NCI-H446 treated with DMSO at 0.1 percent for 48 hours (cell line): Measurements from ENCODE around the gene CELF5.
"Not testable (repeated sequence)": the region's sequence is repeated elsewhere in the genome, so short reads cannot be mapped to it uniquely, and the experiment has no call there.

ENCODE experiments used
- DNase-seq: peaks from one replicate; lab custom pipeline; 2025; lab: John Stamatoyannopoulos, UW

The CELF5 gene

DNA sequence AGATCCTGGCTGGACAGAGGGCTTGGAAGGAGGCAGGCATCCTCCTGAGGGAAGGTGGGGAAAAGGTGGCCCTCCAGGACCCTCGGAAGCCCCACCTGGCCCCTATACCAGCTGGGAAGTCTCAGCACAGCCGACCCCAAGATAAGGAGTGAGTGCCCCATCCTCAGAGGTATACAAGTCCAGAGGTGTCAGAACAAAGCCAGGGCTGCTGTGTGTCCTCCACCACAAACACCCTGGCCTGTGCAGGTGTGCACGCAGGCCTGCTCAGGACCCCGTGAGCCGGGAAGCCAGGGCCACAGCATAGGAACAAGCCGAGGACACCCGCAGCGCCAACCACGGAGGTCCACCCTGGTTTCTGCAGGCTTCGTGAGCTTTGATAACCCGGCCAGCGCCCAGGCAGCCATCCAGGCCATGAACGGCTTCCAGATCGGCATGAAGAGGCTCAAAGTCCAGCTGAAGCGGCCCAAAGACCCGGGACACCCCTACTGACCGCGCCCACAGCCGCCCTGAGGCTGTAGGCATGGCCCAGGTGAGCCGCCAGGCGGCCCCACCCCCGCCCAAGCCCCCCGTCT lies 68.6 kb downstream of the CELF5 start:
- no peak for DNase-seq

DNA sequence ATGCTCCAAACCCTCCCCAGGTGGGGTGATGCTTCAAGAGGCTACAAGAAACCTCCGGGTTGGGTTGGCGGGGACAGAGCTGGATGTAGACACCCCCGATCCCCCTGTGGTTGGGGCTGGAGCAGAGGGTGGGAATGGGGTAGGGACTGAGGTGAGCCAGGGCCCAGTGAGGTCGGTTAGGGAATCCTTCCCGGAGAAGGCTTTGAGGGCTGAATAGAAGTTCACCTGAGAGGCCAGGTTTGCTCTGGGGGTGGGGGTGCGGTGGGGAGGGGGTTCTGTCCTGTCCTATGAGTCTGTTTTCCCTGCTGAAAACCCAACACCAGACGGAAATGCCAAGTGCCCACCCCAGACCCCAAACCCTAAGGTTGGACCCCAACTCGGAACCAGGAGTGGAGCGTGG lies 69.1 kb downstream of the CELF5 start:
- DNase-seq = no peak

DNA sequence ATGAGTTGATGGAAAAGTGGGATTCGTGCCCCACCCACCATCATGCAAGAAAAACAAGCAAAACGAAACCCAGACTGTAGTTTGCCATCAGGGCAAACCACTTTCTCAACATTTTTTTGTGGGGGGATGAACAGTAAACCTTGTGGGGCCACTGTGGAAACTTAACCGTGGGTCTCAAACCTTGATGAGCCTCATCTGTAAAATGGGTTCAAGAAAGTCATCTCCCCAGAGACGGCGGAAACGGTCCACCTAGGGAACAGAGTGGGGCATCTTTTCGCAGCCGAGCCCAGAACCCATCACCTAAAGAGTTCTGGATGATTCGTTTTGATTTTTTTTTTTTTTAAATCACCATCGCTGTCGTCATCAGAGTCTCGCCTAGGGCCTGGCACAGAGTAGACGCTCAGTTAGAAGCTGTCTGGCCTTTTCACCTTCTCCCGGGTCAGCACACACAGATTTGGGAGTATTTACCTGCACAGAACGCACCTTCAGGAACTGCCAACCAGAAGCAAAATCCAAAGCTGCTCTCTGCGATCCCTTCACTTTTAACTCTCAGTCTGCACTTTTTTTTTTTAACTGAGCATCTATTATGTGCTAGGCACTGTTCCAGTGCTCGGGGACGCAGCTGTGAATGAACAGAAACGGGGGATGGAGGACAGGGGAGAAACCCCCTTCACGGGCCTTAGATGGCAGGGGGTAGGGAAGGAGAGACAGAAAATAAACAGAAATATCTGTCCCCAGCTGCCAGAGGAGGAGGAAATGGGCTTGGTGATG lies 69.8 kb downstream of the CELF5 start:
- DNase-seq = no peak

DNA sequence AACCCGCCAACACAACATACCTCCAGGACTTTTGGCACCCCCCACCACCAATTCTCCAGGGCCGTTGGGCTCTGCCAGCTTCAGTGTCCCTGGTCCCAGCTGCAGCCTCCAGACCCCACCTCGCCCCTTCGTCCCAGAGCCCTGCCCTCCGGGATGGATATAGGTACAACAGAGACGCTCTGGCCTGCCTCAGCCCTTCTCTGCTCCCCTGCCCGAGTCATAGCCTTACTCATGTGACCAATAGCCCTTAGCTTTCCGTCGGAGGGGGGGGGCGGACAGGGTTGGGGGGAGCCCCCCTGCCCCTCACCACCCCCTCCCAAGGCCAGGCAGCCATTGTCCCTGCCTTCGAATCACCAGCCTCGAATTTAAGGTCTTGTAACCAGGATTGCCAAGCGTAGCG lies 71.1 kb downstream of the CELF5 start:
- DNase-seq = no peak

DNA sequence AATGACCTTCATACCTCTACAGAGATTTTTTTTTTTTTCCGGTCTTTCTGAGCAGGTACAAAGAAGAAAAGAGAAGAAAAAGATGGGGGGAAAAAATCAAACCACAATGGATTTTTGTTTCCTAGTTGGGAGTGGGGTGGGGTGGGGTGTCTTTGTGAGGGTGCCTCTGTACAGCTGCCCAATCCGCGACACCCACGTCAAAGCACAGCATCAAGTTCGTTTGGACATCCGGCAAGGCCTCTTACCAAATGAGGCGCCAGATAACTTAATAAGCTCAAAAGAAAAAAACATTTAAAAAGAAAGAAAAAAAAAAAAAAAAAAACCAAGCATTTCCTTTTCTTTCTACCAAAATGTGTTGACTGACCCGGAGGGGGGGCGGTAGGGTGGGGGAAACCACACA lies 71.6 kb downstream of the CELF5 start:
- DNase-seq = no peak

DNA sequence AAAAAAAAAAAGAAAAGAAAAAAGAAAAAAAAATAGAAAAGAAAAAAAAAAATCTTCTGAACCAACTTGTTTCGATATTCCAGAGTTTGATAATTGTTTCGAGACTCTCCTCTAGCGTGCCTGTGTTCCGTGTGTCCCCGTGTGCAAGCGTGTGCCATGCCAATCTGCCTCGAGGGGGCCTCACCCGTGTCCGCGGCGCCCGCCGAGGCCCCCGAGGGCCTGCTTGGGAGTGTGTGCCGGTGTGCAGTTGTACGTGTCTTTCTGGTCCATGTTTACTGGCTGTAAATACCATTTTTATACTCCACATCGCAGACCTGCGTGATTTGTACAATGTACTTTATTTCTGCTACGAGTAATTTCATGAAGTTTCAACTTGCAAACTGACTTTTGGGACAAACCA lies 72.0 kb downstream of the CELF5 start:
- no peak for DNase-seq

DNA sequence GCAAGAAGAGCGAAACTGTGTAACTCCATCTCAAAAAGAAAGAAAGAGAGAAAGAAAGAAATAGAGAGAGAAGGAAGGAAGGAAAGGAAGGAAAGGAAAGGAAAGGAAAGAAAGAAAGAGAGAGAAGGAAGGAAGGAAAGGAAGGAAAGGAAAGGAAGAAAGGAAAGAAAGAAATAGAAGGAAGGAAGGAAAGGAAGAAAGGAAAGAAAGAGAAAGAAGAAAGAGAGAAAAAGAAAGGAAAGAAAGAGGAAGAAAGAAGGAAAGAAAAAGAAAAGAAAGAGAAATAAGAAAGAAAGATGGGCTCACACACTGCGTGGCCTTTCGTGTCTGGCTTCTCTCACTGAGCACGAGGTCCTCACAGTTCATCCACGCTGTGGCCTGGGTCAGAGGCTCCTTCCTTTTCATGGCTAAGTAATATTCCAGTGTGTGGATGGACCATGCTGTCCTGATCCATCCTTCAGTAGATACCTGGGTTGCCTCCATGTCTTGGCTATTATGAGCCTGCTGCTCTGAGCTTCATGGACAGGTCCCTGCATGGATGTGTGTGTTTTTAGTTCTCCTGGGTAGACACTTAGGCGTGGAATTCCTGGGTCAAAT lies 74.5 kb downstream of the CELF5 start:
- DNase-seq = no peak

DNA sequence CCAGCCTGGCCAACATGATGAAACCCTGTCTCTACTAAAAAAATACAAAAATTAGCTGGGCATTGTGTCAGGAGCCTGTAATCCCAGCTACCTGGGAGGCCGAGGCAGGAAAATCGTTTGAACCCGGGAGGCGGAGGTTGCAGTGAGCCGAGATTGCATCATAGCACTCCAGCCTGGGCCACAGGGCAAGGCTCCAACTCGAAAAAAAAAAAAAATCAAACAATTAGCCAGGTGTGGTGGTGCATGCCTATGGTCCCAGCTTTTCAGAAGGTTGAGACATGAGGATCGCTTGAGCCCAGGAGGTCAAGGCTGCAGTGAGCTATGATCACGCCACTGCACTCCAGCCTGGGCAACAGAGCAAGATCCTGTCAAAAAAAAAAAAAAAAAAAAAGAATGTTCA lies 76.1 kb downstream of the CELF5 start:
- DNase-seq = not testable (repeated sequence)

DNA sequence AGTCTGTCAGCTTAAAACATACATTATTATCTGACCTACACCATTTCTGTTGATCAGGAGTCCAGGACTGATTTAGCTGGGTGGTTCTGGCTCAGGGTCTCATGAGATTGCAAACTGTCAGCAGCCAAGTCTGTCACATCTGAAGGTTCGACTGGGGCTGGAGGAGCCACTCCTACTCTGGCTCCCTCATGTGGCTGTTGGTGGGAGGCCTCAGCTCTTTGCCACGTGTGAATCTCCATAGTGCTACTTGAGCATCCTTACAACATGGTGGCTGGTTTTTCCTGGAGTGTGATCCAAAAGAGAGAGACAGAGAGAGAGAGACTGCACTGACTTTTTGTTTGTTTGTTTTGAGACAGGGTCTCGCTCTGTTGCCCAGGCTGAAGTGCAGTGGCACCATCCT lies 78.3 kb downstream of the CELF5 start:
- no peak for DNase-seq

DNA sequence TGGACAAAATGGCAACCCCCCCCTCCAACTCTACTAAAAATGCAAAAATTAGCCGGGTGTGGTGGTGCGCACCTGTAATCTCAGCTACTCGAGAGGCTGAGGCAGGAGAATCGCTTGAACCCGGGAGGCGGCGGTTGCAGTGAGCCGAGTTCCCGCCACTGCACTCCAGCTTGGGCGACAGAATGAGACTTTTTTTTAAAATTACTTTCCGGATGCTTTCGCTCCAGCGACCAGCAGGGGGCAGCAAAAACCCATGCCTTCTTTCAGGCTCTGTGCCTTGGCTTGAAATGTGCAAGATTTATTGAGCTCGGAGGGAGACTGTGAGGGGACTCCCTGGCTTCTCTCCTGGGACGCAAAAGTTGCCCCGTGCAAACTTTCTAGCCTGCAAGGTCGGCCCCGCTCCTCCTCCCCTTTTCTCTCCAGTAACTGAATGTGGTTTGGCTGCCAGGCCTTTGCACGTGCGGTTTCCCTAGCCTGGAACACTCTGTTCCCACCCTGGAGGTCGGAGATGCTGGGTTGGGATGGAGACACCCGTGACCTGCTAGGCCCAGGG lies 80.5 kb downstream of the CELF5 start:
- peak; percentile 53 for DNase-seq

DNA sequence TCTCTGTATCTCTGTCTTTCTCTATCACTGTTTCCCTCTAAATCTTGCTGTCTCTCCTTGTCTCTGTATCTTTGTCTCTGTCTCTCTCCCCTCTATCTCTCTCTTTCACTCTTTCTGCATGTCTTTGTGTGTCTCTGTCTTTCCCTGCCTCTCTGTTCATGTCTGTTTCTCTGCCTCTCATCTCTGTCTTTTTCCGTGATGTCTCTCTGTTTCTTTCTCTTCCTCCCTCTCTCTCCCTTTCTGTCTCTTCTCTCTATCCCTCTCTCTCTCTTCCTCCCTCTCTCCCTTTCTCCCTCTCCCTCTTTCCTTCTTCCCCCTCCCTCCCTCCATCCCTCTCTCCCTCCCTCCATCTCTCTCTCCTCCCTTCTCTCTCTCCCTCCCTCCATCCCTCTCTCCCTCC lies 85.3 kb downstream of the CELF5 start:
- DNase-seq = no peak

DNA sequence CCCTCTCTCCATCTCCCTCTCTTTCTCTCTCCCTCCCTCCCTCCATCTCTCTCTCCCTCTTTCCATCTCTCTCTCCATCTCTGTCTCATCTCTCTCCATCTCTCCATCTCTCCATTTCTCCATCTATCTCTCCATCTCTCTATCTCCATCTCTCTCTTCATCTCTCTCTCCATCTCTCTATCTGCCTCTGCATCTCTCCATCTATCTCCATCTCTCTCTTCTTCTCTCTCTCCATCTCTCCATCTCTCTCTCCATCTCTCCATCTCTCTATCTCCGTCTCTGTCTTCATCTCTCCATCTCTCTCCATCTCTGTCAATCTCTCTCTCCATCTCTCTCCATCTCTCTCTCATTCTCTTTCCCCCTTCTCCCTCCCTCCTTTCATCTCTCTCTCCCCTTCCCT lies 85.8 kb downstream of the CELF5 start:
- DNase-seq = no peak

DNA sequence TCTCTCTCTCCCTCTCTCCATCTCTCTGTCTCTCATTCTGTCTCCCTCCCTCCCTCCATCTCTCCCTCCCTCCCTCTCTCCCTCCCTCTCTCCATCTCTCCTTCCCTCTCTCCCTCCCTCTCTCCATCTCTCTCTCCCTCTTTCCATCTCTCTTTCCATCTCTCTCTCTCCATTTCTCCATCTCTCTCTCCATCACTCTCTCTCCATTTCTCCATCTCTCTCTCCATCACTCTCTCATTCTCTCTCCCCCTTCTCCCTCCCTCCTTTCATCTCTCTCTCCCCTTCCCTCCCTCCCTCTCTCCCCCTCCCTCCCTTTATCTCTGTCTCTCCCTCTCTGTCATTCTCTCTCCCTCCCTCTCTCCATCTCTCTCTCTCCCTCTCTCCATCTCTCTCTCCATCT lies 86.2 kb downstream of the CELF5 start:
- no peak for DNase-seq

DNA sequence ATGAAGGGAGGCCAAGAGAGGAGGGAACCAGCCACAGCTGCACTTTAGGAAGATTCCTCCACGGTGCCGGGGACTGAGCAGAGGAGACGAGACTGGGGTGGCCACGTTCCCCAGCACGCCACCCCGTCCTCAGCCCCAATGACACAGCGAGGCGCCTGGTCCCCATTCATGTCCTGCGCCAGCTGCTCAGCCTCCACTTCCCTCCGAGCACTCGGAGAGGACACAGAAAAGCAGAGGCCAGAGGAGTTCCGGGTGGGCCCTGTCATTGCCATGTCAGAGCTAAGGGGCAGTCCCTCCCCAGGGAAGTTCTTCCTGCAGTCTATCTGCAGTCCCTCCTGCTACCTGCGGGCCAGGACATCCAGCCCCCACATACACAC lies 88.7 kb downstream of the CELF5 start:
- DNase-seq = no peak

DNA sequence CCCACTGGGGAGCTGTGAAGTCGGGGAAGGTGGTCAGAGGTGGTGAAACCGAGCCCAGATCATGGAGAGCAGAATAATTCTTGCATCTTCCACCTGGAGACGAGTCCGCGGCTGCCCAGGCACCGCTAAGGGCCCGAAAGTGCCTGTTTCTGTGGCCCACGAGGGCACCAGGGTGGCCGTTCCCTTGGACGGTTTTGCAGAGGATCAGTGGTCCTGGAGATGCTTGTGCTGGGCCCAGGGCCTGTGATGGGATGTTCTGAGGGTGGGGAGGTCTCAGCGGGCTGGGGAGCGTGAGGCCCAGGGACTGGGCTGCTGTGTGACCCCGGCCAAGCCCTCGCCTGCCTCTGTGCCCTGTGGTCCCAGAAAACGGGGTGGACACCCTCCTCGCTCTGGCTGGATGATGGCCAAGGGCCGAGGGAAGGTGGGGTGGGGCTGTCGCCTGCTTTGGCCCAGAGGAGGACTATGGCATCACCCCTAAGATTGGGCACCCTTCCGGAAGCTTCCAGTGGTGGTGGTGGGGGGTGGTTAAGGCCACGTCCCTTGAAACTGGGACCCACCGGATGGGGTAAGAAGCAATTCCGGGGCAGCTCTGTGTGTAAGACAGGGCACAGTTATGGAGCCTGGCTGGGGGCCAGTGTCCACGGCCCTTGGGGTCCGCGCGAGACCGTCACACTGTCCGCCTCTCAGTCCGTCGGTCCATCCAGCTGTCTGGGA lies 90.7 kb downstream of the CELF5 start:
- no peak for DNase-seq

DNA sequence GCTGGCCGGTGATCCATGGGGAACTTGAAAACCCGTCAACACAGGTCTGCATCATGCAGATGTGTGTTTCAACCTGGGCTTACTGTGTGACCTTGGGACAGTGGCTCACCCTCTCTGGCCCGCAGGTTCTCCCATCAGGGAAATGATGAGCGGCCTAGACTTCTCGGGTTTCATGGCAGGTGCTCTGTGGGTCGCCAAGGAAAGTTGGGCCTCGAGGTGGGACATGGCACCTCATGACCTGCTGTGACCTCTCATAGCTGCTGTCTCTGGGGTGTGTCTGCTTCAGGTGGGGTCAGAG lies 91.2 kb downstream of the CELF5 start:
- DNase-seq = no peak

DNA sequence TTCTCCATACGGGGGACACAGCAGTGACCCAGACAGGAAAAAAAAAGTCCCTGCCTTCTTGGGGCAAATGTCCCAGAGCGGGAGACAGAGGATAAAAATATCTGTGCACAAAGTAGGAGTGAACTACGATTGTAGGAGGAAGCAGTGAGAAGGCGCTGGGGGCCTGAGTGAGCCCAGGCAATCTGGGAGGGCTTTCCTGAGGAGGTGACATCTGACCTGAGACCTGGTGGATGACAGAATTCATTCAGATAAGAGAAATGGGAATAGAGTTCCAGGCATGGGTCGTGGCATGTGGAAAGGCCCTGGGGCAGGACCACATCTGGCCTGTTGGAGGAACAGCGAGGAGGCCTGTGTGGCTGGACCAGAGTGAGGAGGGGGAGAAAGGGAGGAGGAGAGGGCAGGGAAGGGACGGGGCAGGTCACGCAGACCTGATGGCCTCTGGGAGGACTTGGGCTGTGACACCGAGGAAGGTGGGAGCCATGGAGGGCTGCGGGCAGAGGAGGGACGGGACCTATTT lies 91.7 kb downstream of the CELF5 start:
- DNase-seq = no peak

DNA sequence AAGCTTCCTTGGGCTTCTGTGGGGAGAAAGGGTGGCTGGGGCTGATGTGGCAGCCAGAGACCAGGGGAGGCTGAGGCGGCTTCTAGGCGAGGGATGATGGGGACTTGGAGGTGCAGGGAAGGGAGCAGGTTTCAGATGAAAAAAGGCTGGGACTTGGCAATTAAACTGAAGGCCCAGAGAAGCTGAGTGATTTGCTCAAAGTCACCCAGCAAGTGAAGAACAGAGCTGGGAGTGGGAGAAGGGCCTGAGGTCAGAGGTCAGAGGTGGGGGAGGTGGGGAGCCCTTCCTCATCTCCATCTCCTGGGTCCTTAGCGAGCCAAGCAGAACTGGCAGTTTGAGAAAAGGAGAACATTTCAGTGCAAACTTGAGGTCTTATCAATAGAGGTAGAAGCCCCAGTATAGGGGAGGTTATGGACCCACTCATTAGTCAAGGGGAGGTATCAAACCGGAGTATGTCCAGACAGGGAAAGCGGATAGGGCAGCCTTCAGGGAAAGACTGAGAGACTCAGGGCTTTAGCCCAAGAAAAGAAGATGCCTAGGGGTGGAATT lies 92.3 kb downstream of the CELF5 start:
- DNase-seq = no peak

DNA sequence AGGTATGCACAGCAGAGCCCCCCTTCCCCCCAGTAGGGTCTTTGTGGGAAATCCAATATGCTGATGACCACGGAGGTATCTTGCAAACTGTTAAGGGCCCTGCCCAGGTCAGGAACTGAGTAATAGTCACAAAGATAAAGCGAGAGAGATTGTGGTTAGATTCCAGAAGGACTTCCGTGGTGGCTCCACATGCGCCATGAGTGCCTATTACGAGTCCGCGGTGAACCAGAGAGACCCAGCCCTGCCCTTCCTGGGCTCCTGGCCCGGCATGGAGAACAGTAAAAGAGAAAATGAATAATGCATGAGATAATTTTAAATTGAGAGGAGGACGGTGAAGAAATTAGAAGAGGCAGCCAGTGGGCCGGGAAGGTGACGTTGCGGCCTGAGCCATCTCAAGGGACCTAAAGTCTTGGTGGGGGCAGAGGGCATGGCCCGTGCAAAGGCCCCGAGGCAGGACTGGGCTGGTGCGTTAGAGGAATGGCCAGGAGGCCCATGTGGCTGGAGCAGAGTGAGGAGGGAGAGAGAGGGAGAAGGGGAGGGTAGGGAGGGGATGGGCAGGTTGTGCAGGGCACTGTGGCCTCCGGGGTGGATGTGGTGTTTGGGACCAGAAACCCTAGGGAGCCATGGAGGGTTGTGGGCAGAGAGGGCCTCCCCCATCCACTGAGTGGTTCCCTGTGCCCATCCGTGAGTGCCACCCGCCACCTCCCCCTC lies 95.3 kb downstream of the CELF5 start:
- no peak for DNase-seq

DNA sequence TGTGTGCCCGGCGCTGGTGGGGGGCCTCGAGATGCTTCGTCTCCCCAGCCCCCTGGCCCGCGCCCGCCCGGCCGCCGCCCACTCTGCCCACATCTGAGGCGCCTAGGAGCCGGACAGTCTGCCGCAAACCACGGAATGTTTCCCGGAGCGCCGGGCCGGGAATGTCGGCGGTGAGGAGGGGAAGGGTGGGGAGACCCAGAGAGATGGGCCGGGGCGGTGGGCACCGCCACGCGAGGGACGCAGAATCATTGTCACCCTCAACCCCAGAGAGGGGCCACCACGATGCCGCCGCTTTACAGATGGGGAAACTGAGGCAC lies 95.9 kb downstream of the CELF5 start:
- DNase-seq = no peak

DNA sequence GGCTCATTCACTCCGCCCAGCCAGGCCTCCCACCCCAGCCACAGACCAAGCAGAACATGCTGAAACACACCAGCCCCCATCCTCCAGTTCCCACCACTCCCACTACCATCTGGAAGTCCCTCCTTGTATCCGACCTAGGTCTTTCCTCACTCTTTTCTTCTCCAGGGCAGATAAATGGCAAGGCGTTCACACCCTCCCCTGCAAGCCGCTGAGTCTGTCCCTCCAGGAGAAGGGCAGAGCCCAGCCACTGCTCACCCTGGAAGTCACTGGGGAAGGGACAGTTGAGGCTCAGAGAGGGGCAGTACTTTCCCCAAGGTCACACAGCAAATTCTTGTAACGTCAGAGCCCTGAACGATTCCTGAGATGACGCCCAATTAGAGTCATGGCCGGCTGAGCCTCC lies 96.4 kb downstream of the CELF5 start:
- no peak for DNase-seq

DNA sequence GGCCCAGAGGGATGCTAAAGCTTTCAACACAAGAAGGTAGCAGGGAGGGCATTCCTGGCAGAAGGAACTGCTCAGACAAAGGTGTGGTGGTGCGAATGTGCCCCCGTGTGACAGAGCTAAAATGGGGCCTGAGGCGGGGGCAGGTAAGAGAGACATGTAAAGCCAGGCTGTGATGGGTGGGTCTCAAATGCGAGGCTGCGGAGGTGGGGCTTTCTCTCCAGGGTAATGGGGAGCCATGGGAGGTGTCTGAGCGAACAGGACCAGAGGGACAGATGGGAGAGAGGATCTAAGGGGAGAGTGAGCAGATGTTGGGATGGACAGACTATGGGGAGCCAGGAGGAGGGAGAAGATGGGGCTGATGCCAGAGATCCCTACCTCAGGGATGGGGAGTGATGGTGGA lies 97.2 kb downstream of the CELF5 start:
- DNase-seq = no peak
